GM04503 (cell line): ENCODE data around the gene ADGRF4.

ENCODE experiments used
- DNase-seq: peaks from one replicate; pipeline ENCODE4 v3.0.0-alpha.2; 2012; ENCODE audit warnings: low read depth

The ADGRF4 gene

DNA sequence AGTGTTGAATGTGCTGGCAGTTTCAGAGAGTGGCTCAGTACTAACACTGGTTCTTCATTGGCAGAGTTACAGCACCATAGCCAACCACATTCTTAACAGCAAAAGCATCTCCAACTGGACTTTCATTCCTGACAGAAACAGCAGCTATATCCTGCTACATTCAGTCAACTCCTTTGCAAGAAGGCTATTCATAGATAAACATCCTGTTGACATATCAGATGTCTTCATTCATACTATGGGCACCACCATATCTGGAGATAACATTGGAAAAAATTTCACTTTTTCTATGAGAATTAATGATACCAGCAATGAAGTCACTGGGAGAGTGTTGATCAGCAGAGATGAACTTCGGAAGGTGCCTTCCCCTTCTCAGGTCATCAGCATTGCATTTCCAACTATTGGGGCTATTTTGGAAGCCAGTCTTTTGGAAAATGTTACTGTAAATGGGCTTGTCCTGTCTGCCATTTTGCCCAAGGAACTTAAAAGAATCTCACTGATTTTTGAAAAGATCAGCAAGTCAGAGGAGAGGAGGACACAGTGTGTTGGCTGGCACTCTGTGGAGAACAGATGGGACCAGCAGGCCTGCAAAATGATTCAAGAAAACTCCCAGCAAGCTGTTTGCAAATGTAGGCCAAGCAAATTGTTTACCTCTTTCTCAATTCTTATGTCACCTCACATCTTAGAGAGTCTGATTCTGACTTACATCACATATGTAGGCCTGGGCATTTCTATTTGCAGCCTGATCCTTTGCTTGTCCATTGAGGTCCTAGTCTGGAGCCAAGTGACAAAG, 17.0 kb upstream of the ADGRF4 start:
- DNase-seq, result no peak

DNA sequence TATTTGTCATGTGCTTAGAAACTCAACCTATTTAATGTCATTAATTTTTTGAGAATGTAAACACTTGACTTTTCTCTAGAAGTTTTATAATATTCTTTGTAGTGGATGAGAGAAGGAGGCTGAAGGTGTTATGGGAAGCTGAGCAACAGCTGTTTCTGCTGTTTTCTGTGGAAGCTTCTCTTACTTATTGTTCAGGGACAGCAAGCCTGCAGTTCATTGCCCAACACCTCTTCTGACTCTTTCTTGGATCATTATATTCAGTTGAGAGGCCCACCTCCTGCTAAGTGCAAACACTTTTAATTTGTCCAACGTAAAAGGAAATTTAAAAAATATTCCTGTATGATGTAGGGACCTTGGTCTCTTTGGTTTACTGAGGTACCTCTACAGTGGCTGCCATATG, 12.0 kb upstream of the ADGRF4 start:
- DNase-seq, result no peak

DNA sequence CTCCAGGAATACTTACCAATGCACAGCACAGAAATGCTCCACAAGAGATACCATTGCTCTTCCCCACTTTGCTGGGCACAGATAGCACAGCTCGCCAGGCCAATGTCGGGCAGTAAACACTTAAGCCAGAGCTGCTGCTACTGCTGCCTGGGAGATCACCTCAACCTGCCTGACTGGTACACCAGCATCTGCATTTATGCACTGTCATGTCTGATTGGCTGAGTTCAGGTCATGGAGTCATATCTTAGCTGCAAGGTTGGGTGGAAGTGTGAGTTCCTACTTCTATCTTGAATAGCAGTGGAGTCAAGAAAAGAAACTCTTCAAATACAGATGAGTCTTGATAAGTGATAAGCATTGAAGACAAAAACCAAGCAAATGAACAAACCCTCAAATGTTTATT, 10.9 kb upstream of the ADGRF4 start:
- DNase-seq, result no peak

DNA sequence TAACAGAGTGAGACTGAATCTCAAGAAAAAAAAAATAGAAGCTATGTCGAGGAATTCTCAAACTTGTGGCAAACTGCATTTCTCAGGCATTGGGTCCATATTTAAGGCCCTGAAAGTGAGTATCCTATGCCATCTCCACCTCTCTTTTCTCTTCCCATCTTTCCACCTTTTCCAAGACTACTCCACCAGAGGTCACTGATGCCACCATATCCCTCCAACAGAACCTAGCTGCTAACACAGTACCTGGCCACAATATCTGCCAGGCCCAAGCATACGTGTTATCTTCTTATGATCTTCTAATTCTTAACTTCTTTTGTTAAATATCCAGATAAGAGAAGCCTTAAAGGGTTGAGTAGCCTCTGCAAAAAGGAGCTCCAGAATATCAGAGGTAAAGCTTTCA, 8.2 kb upstream of the ADGRF4 start:
- DNase-seq, result no peak

DNA sequence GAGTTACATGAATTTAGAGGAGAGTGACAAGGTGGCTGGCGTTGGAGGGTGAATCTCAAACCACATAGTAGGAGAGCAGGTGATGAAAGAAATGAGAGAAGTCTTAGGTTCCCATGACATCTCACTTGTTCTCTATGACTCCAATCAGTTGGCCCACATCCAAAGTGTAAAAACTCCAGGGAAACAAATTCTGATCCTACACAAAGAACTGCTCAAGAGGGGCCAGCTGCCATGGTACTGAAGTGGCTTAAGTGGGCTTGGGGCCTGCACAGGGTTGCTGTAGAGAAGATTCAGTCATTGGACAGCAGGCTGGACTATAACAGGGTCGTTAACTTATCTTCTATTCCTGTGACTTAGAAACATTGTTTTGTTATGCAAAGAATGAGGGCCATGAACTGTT, 7.6 kb upstream of the ADGRF4 start:
- no peak for DNase-seq

DNA sequence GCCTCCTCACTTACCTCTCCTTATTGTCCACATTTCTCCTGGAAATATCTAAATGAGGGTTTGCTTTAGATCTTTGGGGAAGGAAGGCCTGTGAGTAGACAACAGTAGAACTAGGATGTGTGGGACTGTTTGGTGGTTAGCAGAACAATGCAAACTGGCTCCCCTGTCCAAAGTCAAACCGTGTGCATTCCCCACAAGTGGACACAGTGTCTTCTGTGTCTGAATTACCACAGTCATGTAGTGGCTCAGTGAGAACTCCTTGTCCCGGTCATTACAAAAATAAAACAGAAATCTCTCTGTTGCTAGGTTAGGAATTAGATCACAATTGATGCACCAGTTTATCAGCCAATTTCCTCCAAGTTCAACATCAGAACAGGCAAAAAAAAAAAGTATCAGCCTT, 455 bp upstream of the ADGRF4 start:
- DNase-seq, result no peak

DNA sequence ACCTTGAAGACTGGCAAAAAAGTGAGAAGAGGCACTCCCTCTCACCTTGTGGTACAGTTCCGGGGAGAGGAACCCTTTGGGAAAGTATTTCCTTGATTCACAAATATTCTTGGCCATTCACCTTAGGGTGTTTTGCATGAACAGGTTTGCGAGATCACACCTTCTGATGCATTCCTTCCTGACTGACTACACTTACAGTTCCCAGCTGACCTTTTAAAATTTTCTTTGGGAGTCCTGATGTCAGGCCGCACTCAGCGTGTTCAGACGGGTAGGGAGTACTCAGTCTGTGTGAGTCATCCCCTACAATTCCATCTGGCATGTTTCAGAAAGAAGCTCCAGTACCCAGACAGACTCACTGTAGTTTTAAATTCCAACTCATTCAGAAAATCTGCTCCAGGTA, 1.7 kb downstream of the ADGRF4 start:
- DNase-seq, result no peak

DNA sequence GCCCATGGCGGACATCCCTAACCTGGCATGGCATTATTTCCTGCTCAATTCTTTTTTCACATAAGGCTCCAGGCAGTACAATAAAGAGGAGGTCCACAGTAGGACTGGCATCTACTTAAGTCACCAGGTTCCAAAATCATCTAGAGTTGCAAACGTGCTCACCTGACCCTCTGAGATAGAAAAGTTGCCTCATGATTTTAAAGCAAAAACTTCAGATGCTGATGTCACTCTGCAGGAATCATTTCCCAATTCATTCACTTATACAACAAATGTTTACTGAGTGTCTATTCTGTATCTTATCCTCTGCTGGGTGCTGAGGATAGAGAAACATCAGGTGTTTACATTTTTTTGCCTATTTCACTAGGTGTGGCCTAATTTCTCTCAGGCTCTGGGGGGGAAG, 2.2 kb downstream of the ADGRF4 start:
- no peak for DNase-seq

DNA sequence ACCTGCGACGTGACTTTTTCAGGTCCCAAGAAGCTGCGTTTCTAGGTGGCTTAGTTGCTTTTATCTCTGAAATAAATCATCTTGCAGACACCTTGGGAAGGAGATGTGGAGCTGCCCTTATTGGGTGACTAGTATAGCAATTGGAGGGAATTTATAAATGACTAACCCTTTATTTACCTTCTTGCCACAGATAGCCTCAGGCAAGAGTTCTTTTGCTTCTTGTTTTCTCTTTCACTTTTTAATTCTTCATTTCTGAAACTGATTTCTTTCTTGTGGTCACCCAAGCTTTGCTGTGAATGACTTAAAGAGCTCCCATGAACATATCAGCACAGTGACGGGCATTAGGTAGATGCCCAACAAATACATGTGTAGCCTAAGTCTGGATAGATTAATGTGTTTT, 3.0 kb downstream of the ADGRF4 start:
- DNase-seq, result no peak

DNA sequence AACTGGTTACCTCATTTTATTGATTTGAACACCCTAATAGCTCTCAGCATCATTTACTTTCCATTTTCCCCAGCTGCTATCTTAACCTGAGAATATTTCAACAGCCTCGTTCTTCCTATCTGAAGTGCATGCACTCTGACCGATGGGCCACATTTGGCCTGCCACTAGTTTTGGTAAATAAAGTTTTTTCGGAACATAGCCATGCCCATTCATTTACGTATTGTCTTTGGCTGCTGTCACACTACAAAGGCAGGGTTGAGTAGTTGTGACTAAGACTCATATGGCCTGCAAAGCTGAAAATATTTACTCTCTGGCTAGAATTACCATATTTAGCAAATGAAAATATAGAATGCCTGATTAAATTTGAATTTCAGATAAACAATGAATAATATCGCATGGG, 10.8 kb downstream of the ADGRF4 start:
- DNase-seq, result no peak

DNA sequence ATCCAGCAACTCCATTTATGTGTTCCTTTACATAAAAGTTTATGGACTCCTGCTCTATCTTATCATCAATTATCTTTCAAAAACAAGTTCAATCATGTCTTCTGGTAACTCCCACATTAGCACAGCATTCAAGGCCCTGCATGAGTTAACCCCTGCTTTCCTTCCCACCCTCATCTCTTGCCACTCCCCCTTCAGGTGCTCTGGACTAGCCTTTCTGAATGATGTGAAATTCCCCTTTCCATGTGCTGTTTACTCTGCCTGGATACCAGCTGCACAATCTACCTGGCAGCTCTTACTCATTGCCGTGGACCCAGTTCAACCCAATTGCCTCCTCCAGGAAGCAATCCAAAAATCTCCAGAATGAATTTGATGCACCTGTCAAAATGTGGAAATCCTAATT, 11.9 kb downstream of the ADGRF4 start:
- DNase-seq, result no peak

DNA sequence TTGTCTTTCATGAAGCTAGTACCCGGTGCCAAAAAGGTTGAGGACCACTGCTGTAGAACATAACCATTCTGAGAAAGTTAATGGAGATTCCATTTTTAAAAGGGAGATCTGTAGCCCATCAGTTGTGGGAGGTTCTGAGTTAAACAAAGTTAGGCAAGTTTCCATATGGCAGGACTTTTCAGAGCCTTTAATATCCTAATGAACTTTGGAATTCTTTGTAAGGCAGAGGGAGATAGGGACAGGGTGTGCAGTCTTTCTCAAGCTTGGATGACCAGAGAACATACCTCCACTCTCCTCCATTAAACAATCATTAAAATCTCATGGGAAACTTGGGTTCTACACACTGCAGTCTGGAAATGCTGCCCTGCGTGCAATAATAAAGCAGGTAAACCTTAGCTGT, 14.8 kb downstream of the ADGRF4 start:
- no peak for DNase-seq

DNA sequence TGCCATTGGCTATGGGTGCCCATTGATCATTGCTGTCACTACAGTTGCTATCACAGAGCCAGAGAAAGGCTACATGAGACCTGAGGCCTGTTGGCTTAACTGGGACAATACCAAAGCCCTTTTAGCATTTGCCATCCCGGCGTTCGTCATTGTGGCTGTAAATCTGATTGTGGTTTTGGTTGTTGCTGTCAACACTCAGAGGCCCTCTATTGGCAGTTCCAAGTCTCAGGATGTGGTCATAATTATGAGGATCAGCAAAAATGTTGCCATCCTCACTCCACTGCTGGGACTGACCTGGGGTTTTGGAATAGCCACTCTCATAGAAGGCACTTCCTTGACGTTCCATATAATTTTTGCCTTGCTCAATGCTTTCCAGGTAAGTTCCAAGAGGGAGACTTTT, 16.4 kb downstream of the ADGRF4 start:
- DNase-seq, result no peak

DNA sequence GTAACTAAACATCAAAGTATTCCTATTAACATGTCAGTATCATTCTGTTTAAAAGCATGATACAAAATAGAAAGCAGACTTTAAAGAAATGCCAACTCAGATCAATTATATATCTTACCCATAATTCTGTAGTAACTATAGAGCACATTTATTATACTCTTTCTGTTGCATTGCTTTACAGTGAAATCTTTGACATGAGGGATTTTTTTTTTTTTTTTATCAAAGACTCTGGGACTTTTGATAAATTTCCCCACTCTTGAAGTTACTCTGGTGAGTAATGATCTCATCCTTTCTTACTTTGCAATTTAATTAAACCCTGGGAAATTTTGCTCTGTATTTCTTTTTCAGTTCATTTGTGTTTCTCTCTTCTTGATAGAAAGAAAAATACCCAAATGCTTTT, 17.4 kb downstream of the ADGRF4 start:
- no peak for DNase-seq

DNA sequence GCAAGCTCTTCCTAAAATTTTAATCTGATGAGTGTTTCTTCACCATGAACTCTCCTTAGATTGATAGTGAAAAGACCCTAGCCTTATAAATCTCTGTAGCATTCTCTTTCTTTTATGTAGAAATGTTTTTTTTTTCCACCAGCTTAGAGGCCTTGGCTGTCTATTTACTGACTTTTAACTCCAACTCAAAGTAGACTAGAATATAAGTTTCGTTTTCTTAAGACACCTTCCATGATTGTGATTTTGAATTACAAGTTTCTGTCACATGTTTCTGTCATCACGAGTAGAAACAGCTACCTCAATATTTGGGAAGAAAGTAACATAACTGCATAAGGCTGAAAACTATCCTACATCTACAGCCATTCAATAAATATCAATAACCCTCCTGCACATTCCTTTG, 17.8 kb downstream of the ADGRF4 start:
- DNase-seq, result no peak

DNA sequence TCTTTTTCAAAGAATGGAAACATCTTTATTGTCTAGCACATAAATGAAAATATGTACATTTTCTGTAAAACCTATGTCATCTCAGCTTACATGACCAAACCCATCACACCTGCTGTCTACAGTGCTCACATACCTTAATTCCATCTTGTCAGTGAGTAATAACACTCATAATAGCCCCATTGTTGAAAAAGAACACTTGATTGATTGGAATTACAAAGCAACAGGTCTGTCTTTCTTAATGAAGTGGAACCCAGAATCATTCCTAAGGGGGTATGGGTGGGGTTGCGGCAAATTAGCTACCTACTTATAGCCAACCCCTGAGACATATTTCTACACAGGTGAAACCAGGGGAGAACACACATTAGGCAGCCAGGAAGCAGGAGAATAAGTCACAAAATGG, 20.2 kb downstream of the ADGRF4 start:
- no peak for DNase-seq

DNA sequence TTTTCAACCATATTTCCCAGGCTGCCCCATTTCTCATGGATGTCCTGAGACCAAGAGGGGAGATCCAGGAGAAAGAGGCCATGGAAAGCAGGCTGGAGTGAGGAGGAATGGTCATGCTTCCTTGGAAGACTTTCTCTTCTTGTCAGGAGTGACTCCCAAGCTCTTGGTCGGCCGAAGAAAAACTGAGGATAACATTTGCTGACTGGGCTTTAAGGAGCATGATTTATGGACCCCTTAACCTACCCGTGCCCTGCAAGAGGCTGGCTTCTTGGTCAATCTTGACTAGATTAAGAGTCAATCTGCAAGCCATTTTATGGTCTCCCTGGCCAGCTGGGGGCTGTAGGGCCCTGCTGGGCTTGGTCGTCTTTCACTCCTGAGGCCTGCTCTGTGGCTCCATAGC, 22.8 kb downstream of the ADGRF4 start:
- DNase-seq, result no peak

DNA sequence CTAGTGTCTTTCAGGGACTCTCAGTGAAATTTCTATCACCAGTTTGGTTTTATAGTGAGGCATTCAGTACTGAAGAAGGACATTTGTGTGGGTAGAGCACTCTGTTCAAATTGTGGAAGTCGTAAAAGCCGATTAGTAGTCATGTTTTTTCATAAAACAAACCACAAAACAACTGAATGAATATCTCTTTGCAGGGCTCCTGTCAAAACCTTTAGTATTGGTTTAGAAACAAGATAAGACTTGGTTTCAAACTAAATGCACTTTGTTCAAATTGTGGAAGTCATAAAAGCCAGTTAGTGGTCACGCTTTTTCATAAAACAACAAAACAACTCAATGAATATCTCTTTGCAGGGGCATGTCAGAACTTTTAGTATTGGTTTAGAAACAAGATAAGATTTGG, 23.8 kb downstream of the ADGRF4 start:
- no peak for DNase-seq

DNA sequence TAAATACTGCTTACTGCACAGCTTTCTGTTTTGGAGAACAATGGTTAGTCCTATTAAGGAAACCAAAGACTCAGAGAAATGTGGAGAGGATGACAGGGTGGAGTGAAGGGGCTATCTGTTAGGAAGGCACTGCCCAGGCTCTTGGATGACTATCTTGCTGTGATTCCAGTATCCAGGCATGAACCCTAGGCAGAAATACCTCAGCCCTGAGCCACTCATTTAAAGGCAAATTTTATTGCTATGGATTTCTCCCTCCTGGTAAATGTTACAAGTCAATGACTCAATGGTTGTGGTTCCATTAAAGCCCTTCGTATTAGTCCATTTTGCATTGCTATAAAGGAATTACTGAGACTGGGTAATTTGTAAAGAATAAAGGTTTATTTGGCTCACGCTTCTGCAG, 25.9 kb downstream of the ADGRF4 start:
- DNase-seq, result no peak

DNA sequence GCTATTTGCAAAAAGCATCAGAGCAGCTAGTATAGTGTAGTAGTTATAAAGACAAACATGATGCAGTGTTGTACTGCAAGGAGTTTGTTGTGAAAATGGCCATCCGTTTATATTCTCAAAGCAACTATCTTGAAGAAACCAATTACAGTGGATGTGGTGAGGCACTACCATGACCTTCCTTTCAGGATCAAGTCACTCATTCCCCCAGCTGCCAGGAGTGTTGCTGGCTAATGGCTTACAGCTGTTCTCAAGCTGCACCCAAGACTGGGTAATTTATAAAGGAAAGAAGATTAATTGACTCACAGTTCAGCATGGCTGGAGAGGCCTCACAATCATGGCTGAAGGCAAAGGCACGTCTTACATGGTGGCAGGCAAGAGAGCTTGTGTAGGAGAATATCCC, 29.0 kb downstream of the ADGRF4 start:
- DNase-seq, result no peak

DNA sequence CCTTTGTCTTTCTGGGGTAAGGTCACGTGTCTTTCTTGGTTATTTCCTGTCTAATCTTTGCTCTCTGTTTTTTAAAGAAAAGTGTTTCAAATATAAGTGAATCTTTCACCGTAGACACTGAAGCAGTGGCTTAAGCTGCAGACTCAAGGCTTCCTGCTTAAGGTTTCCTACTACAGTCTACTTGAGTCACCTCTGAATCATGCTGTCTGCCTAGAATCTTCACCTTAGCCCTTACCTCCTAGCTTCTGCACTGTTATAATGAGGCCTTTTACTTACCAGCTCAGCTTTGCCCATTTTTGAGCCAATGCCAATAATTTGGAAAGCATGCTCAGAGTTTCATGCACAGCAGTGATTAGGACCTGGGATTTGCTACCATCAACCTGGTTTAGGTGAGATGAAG, 30.6 kb downstream of the ADGRF4 start:
- DNase-seq, result no peak

DNA sequence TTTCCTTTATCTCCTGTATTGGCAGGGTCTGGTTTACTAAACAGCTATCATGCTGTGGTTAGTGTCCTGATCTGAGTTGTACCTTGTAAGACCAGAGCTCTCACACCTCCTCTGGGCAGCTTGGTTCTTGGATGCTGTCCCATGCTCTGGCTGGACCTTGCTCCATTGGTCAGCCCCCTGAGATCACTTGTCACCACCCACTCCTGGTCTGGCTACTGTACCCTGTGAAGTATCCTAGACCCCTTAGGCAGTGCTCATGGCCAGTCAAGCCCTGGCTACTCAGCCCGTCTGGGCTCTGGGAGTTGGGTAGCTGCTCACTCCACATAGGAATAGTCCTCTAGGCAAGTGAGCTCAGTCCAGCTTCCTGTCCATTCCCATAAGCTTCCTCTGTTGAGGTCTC, 31.1 kb downstream of the ADGRF4 start:
- no peak for DNase-seq

DNA sequence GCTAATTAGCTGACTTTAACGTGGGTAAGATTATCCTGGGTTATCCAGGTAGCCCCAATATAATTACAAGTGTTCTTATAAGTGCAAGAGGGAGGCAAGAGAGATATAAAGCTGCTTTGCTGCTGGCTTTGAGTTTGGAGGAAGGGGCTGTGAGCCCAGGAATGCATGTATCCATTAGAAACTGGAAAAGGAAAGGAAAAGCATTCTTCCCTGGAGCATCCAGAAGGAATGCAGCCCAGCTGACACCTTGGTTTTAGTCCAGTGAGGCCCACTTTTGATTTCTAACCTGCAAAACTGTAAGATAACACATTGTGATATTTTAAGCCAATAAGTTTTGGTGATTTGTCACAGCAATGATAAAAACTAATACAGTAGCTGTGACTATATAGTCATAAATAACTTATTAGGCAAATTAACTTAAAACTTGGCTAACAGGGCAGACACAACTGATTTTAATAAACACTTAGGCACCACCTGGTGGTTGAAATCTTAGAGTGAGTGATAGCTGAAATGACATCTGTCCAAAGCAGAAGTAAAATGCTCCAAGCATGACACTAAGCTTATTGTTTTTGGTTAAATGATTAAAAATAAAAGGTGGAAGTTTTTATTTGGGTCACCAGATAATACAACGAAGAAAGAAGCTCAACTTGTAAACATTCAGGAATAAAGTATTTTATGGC, 35.6 kb downstream of the ADGRF4 start:
- DNase-seq, result no peak

DNA sequence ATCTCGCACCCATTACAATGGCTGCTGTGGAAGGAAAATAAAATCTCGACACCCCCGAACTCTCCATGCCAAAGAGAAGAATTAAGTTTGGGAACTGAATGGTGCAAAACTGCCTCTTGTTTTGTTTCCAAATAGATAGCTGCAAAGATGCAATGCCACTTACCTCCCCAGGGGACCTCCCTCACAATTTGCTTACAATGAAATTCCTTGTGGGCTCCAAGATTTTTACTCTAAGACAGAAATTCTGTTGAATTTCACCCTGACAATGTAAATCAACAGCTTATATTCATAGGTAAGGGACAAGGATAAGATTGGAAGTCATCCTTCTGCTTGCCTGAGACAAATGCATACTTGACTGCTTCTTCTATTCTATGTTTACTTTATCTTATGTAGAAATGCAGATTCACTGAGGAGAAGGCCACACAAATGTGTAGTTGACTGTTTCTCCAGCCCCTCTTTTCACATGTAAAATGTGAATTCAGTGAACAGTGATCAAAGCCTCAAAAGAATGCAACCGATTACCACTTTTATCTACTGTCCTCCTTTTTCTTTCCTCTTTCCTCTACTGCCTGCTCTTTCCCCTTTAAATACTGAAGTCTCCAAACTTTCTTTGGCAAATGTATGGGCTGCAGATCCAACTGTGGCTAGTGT, 36.6 kb downstream of the ADGRF4 start:
- DNase-seq, result no peak
